GM23338 (cell line): ENCODE measurements around the gene ZNF628. TPM values are rescaled to one million over a fixed set of nuclear protein-coding genes. Genes with fewer than 3 reads are reported as not detected.

ENCODE experiments used
- ATAC-seq: fragments of 200-7000 bp; cut with Tn5 transposase; 3 replicates; pipeline ENCODE4 v1.9.1; 2020
- DNase-seq: peaks from one replicate; pipeline ENCODE4 v3.0.0-alpha.2; 2015; ENCODE audit warnings: low spot score
- H2AFZ ChIP-seq: fragments of 200-600 bp; sonication (generic); 2 replicates; pipeline ENCODE4 v1.8.0; 2016; ENCODE audit warnings: antibody characterized with exemption, mild to moderate bottlenecking, moderate library complexity
- H3F3A ChIP-seq: fragments of 200-600 bp; sonication (generic); replicated peaks from 2 replicates; pipeline ENCODE4 v1.8.0; 2017; ENCODE audit warnings: antibody characterized with exemption, mixed run types, low read depth
- H3K27ac ChIP-seq: fragments of 200-600 bp; sonication (generic); 2 replicates; pipeline ENCODE4 v1.6.1; 2016; ENCODE audit warnings: low read depth
- H3K27me3 ChIP-seq: fragments of 200-600 bp; sonication (generic); 2 replicates; pipeline ENCODE4 v1.8.0; 2016; ENCODE audit warnings: mild to moderate bottlenecking, mixed run types, moderate library complexity; ENCODE audit not compliant: insufficient read depth
- H3K36me3 ChIP-seq: fragments of 200-600 bp; sonication (generic); 2 replicates; pipeline ENCODE4 v1.8.0; 2016; ENCODE audit warnings: mild to moderate bottlenecking; ENCODE audit not compliant: insufficient read depth
- H3K4me1 ChIP-seq: fragments of 200-600 bp; sonication (generic); 2 replicates; pipeline ENCODE4 v1.8.0; 2016; ENCODE audit warnings: mild to moderate bottlenecking, moderate library complexity; ENCODE audit not compliant: insufficient read depth
- H3K4me2 ChIP-seq: fragments of 200-600 bp; sonication (generic); 2 replicates; pipeline ENCODE4 v1.7.1; 2017; ENCODE audit warnings: mixed run types
- H3K4me3 ChIP-seq: fragments of 200-600 bp; sonication (generic); 2 replicates; pipeline ENCODE4 v1.6.1; 2016; ENCODE audit warnings: mixed run types
- H3K79me2 ChIP-seq: fragments of 200-600 bp; sonication (generic); replicated peaks from 2 replicates; pipeline ENCODE4 v1.8.0; 2017; ENCODE audit warnings: mild to moderate bottlenecking; ENCODE audit not compliant: insufficient read depth
- H3K9me2 ChIP-seq: fragments of 200-600 bp; sonication (generic); 2 replicates; pipeline ENCODE4 v1.8.0; 2017; ENCODE audit not compliant: insufficient read depth
- H4K20me1 ChIP-seq: fragments of 200-600 bp; sonication (generic); replicated peaks from 2 replicates; pipeline ENCODE4 v1.8.0; 2017; ENCODE audit warnings: mild to moderate bottlenecking; ENCODE audit not compliant: insufficient read depth
- H3K27ac Mint-ChIP-seq: 2 replicates; pipeline ENCODE4 v1.8.0; 2020; ENCODE audit warnings: inconsistent platforms, mild to moderate bottlenecking, moderate library complexity, mixed read lengths
- H3K27me3 Mint-ChIP-seq: 3 replicates; pipeline ENCODE4 v1.8.0; 2022; ENCODE audit warnings: low read depth, mild to moderate bottlenecking, moderate library complexity, mixed read lengths, inconsistent platforms; ENCODE audit not compliant: insufficient read depth, poor library complexity
- H3K36me3 Mint-ChIP-seq: 3 replicates; pipeline ENCODE4 v1.8.0; 2021; ENCODE audit warnings: low read depth, mild to moderate bottlenecking, inconsistent platforms, moderate library complexity, mixed read lengths
- H3K4me1 Mint-ChIP-seq: 3 replicates; pipeline ENCODE4 v1.8.0; 2020; ENCODE audit warnings: mild to moderate bottlenecking, inconsistent platforms, mixed read lengths
- H3K4me3 Mint-ChIP-seq: 3 replicates; pipeline ENCODE4 v1.8.0; 2021; ENCODE audit warnings: moderate library complexity, mild to moderate bottlenecking, inconsistent platforms, mixed read lengths
- H3K9me3 Mint-ChIP-seq: 3 replicates; pipeline ENCODE4 v1.8.0; 2020; ENCODE audit warnings: moderate library complexity, mild to moderate bottlenecking, inconsistent platforms, mixed read lengths
- CREB1 ChIP-seq: fragments of 250-450 bp; sonication (Bioruptor Pico); IDR thresholded peaks from 2 replicates; pipeline ENCODE4 v1.5.0; 2020; ENCODE audit warnings: low read depth, mild to moderate bottlenecking, moderate library complexity
- EZH2phosphoT487 ChIP-seq: fragments of 200-600 bp; sonication (generic); IDR thresholded peaks from one replicate; pipeline ENCODE4 v1.8.1; 2018; ENCODE audit warnings: antibody characterized with exemption; ENCODE audit not compliant: unreplicated experiment
- NANOG ChIP-seq: IDR thresholded peaks from 2 replicates; pipeline ENCODE4 v1.6.1; 2016; ENCODE audit warnings: antibody characterized with exemption, borderline replicate concordance
- POLR2AphosphoS5 ChIP-seq: IDR thresholded peaks from 2 replicates; pipeline ENCODE4 v1.6.1; 2016; ENCODE audit warnings: antibody characterized with exemption, low read depth
- REST ChIP-seq: IDR thresholded peaks from one replicate; pipeline ENCODE4 v1.6.1; 2018; ENCODE audit warnings: antibody characterized with exemption; ENCODE audit not compliant: unreplicated experiment
- ZNF331 ChIP-seq: fragments of 250-450 bp; sonication (Bioruptor Pico); IDR thresholded peaks from 2 replicates; pipeline ENCODE4 v1.5.0; 2020; ENCODE audit warnings: low read depth, mild to moderate bottlenecking, moderate library complexity
- ZNF462 ChIP-seq: fragments of 250-450 bp; sonication (Bioruptor Pico); IDR thresholded peaks from 2 replicates; pipeline ENCODE4 v1.5.0; 2020; ENCODE audit warnings: mild to moderate bottlenecking, moderate library complexity
- polyA plus RNA-seq: library from polyadenylated mRNA; unstranded; fragments of >200 nt; fragmentation: Nextera tagmentation; extraction: Ambion mirVana; gene quantifications from 2 replicates; pipeline ENCODE4 v1.2.1, GENCODE V29; 2016
- total RNA-seq: library from RNA; depleted of rRNA; stranded (reverse); fragments of >200 nt; shearing (Covaris generic); gene quantifications from 2 replicates; pipeline ENCODE4 v1.2.3, GENCODE V29; 2014

Gene ZNF628
- total and polyA plus RNA-seq, 2 experiments from 2014 or later, result 4.9 to 10.7 TPM

- H3K27me3 Mint-ChIP-seq, result peaks cover 44% of the 10 kb centered on the region
- Histone ChIP-seq H3K4me1 (peaks cover 12% of the 10 kb centered on the region; the same call in 1 of the 2 replicates), H3F3A (peaks cover 9% of the 10 kb centered on the region), H3K4me2 (no peak overlapping the region), H3K27ac (no peak overlapping the region), H3K36me3 (no peaks in the 10 kb centered on the region), H3K9me2 (no peaks in the 10 kb centered on the region), H2AFZ (no peak overlapping the region), H3K79me2 (no peaks in the 10 kb centered on the region), H3K27me3 (peaks cover 52% of the 10 kb centered on the region), H4K20me1 (no peaks in the 10 kb centered on the region), H3K4me3 (no peak overlapping the region)
- no peak overlapping the region for H3K27ac Mint-ChIP-seq
- H3K36me3 Mint-ChIP-seq, result no peaks in the 10 kb centered on the region; the same call in 2 of the 3 replicates
- peaks cover 14% of the 10 kb centered on the region for H3K4me1 Mint-ChIP-seq
- DNase-seq (peak; percentile 49), ATAC-seq (no peak)
- H3K9me3 Mint-ChIP-seq, result peaks cover 2% of the 10 kb centered on the region; the same call in 2 of the 3 replicates
- TF ChIP-seq ZNF331 (CRISPR knock-in tag), result no peak
- TF ChIP-seq NANOG, result no peak
- no peak for TF ChIP-seq EZH2phosphoT487
- no peak for TF ChIP-seq CREB1 (CRISPR knock-in tag)
- no peak for TF ChIP-seq POLR2AphosphoS5
- no peak overlapping the region; the same call in 2 of the 3 replicates for H3K4me3 Mint-ChIP-seq
Measured at GRCh38 chr19:55436847-55437246, 39.6 kb upstream of the ZNF628 start.

DNA sequence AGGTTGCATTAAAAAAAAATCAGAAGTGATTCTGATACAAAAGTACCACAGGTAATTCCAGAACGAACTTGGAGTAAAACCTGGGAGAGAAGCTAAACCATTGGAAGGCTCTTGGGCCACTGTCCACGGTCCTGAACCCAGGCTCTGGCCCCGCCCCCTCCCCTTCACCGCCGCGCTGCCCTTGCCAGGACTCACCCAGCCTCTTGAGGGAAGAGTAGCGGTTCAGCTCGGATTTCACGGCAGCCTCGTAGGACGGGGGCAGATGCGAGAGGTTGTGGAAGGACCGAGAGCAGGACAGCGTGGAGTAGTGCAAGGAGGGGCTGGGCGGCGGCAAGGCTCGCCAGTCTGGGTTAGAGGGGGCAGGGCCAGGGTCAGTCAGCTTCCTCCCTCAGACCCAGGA is 39.0 kb upstream of the ZNF628 start:
- Histone ChIP-seq H3F3A (peaks cover 9% of the 10 kb centered on the region), H3K4me3 (no peak overlapping the region), H3K4me1 (peaks cover 12% of the 10 kb centered on the region; the same call in 1 of the 2 replicates), H3K79me2 (no peaks in the 10 kb centered on the region), H3K27me3 (peaks cover 53% of the 10 kb centered on the region), H3K4me2 (no peak overlapping the region), H3K9me2 (no peaks in the 10 kb centered on the region), H2AFZ (no peak overlapping the region), H3K27ac (no peak overlapping the region), H3K36me3 (no peaks in the 10 kb centered on the region), H4K20me1 (no peaks in the 10 kb centered on the region)
- ATAC-seq, result peak; percentile 61
- H3K27ac Mint-ChIP-seq, result no peak overlapping the region
- H3K36me3 Mint-ChIP-seq, result no peaks in the 10 kb centered on the region; the same call in 2 of the 3 replicates
- H3K4me3 Mint-ChIP-seq, result no peak overlapping the region; the same call in 2 of the 3 replicates
- TF ChIP-seq EZH2phosphoT487, result no peak
- TF ChIP-seq REST, result peak; percentile 96
- peaks cover 15% of the 10 kb centered on the region for H3K4me1 Mint-ChIP-seq
- peaks cover 45% of the 10 kb centered on the region for H3K27me3 Mint-ChIP-seq
- DNase-seq, result peak; percentile 93
- no peaks in the 10 kb centered on the region; the same call in none of the 3 replicates for H3K9me3 Mint-ChIP-seq

DNA sequence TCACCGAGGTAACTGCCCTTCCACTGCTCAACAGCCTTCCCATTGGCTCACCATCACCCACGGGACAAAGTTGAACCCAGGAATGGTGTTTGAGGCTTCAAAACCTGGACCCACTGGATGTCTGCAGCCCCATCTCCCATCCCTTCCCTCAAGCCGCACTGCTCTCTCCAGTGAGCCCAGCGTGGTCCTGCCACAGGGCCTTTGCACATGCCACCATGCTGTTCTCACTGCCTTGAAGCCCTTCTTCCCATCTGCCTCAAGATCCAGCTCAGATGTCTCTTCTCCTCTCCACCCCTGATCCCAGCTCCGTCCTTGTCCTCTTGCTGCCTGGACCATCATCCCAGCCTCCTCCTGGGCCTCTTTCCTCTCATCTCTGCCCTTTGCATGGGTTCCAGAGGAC is 37.4 kb upstream of the ZNF628 start:
- ATAC-seq (no peak), DNase-seq (no peak)
- H3K27me3 ChIP-seq, result peaks cover 59% of the 10 kb centered on the region
- H3K36me3 ChIP-seq, result no peaks in the 10 kb centered on the region
- no peaks in the 10 kb centered on the region for H3K79me2 ChIP-seq
- Mint-ChIP-seq H3K9me3 (no peaks in the 10 kb centered on the region; the same call in none of the 3 replicates), H3K4me3 (no peak overlapping the region; the same call in 2 of the 3 replicates), H3K4me1 (peaks cover 23% of the 10 kb centered on the region), H3K36me3 (no peaks in the 10 kb centered on the region; the same call in 2 of the 3 replicates), H3K27me3 (peaks cover 60% of the 10 kb centered on the region), H3K27ac (no peak overlapping the region)
- peaks cover 12% of the 10 kb centered on the region; the same call in 1 of the 2 replicates for H3K4me1 ChIP-seq
- H4K20me1 ChIP-seq, result no peaks in the 10 kb centered on the region
- H3F3A ChIP-seq, result peaks cover 9% of the 10 kb centered on the region
- H3K4me3 ChIP-seq, result no peak overlapping the region
- no peak overlapping the region for H3K27ac ChIP-seq
- no peaks in the 10 kb centered on the region for H3K9me2 ChIP-seq
- H2AFZ ChIP-seq, result no peak overlapping the region
- H3K4me2 ChIP-seq, result no peak overlapping the region
- no peak for TF ChIP-seq ZNF462 (CRISPR knock-in tag)
- TF ChIP-seq CREB1 (CRISPR knock-in tag), result no peak
- no peak for TF ChIP-seq EZH2phosphoT487
